HepG2 (cell line): ENCODE results near the gene TAF6. TPM values are rescaled to one million over a fixed set of nuclear protein-coding genes. Genes with fewer than 3 reads are reported as not detected.
A peak's percentile ranks its signal among the peaks of the same experiment; 100 is the strongest.

Source experiments
- ARNTL ChIP-seq: sonication (generic); formaldehyde crosslinking; IDR thresholded peaks from 2 replicates; pipeline ENCODE4 v1.4.0; 2020; ENCODE audit warnings: mild to moderate bottlenecking, missing genetic modification reagents
- FOXJ3 ChIP-seq: sonication (generic); formaldehyde crosslinking; IDR thresholded peaks from 2 replicates; pipeline ENCODE4 v1.4.0; 2020; ENCODE audit warnings: missing genetic modification reagents, mild to moderate bottlenecking, borderline replicate concordance
- HOXD1 ChIP-seq: sonication (generic); formaldehyde crosslinking; IDR thresholded peaks from 2 replicates; pipeline ENCODE4 v1.5.0; 2020; ENCODE audit warnings: missing genetic modification reagents
- JUN ChIP-seq: sonication (generic); formaldehyde crosslinking; IDR thresholded peaks from 2 replicates; pipeline ENCODE4 v1.4.0; 2020; ENCODE audit warnings: mild to moderate bottlenecking, missing genetic modification reagents
- NFRKB ChIP-seq: fragments of 450-650 bp; IDR thresholded peaks from 2 replicates; pipeline ENCODE4 v1.6.1; 2017
- RARG ChIP-seq: sonication (generic); formaldehyde crosslinking; IDR thresholded peaks from 2 replicates; pipeline ENCODE4 v1.4.0; 2020; ENCODE audit warnings: low read depth, mild to moderate bottlenecking, missing genetic modification reagents
- RFXANK ChIP-seq: IDR thresholded peaks from 2 replicates; pipeline ENCODE4 v1.6.1; 2016
- SP140L ChIP-seq: sonication (generic); formaldehyde crosslinking; IDR thresholded peaks from 2 replicates; pipeline ENCODE4 v1.4.0; 2020; ENCODE audit warnings: missing genetic modification reagents, borderline replicate concordance
- SP2 ChIP-seq: sonication (generic); formaldehyde crosslinking; IDR thresholded peaks from 2 replicates; pipeline ENCODE4 v1.5.1; 2020; ENCODE audit warnings: mild to moderate bottlenecking, missing genetic modification reagents
- SP4 ChIP-seq: sonication (generic); formaldehyde crosslinking; IDR thresholded peaks from 2 replicates; pipeline ENCODE4 v1.8.1; 2023; ENCODE audit warnings: mild to moderate bottlenecking, missing genetic modification reagents
- SYNCRIP ChIP-seq: fragments of 200-400 bp; formaldehyde crosslinking; IDR thresholded peaks from 2 replicates; pipeline ENCODE4 v1.6.1; 2018; ENCODE audit warnings: mild to moderate bottlenecking, low read depth, low read length; ENCODE audit not compliant: insufficient read depth
- TIGD3 ChIP-seq: sonication (generic); formaldehyde crosslinking; IDR thresholded peaks from 2 replicates; pipeline ENCODE4 v1.5.1; 2020; ENCODE audit warnings: mild to moderate bottlenecking, missing genetic modification reagents, borderline replicate concordance
- YEATS4 ChIP-seq: sonication (generic); formaldehyde crosslinking; IDR thresholded peaks from 2 replicates; pipeline ENCODE4 v1.4.0; 2020; ENCODE audit warnings: missing genetic modification reagents, borderline replicate concordance
- ZBTB2 ChIP-seq: sonication (generic); formaldehyde crosslinking; IDR thresholded peaks from 2 replicates; pipeline ENCODE4 v1.8.0; 2022; ENCODE audit warnings: low read depth, missing genetic modification reagents
- ZNF446 ChIP-seq: sonication (generic); formaldehyde crosslinking; IDR thresholded peaks from 2 replicates; pipeline ENCODE4 v1.5.0; 2020; ENCODE audit warnings: mild to moderate bottlenecking, missing genetic modification reagents
- ZNF616 ChIP-seq: sonication (generic); formaldehyde crosslinking; IDR thresholded peaks from 2 replicates; pipeline ENCODE4 v1.5.0; 2020; ENCODE audit warnings: low read depth, mild to moderate bottlenecking, missing genetic modification reagents
- ZNF644 ChIP-seq: IDR thresholded peaks from 2 replicates; pipeline ENCODE4 v1.6.1; 2016; ENCODE audit warnings: low read depth
- ZNF7 ChIP-seq: IDR thresholded peaks from 2 replicates; pipeline ENCODE4 v1.6.1; 2016; ENCODE audit warnings: missing biosample characterization, missing genetic modification reagents
- ZNF704 ChIP-seq: sonication (generic); formaldehyde crosslinking; IDR thresholded peaks from 2 replicates; pipeline ENCODE4 v1.8.1; 2023; ENCODE audit warnings: mild to moderate bottlenecking, inconsistent platforms, moderate library complexity, missing genetic modification reagents, borderline replicate concordance
- ZNF788 ChIP-seq: sonication (generic); formaldehyde crosslinking; IDR thresholded peaks from 2 replicates; pipeline ENCODE4 v1.5.0; 2020; ENCODE audit warnings: mild to moderate bottlenecking, missing genetic modification reagents, borderline replicate concordance
- polyA plus RNA-seq, 8 experiments: library from polyadenylated mRNA; depleted of rRNA in 3 of 8; stranded (reverse) in 7 of 8; unstranded in 1 of 8; fragments of >200 nt; fragmentation: Illumina TruSeq in 4 of 8; extraction: Trizol in 4 of 8; gene quantifications; 2 replicates each; pipeline versions ENCODE4 v1.2.1 to v1.2.3, GENCODE V29; 2011 to 2016; ENCODE audit warnings: low read depth in 4 of 8, missing spikeins in 1 of 8, mixed read lengths in 1 of 8; ENCODE audit not compliant: insufficient read depth in 1 of 8
- total RNA-seq, 5 experiments: library from RNA; depleted of rRNA; stranded (reverse); fragments of >200 nt; fragmentation: Illumina TruSeq; extraction: Trizol; gene quantifications; 2 replicates each; pipeline ENCODE4 v1.2.3, GENCODE V29; 2016; ENCODE audit warnings: low read depth in 1 of 5
- TF ChIP-seq, protein P1 (sequence below): sonication (generic); formaldehyde crosslinking; IDR thresholded peaks from 2 replicates; pipeline ENCODE4 v1.5.1; 2020; ENCODE audit warnings: missing genetic modification reagents, mild to moderate bottlenecking, borderline replicate concordance
- TF ChIP-seq, protein P2 (sequence below): sonication (generic); formaldehyde crosslinking; IDR thresholded peaks from 2 replicates; pipeline ENCODE4 v1.5.1; 2020; ENCODE audit warnings: missing genetic modification reagents, mild to moderate bottlenecking, borderline replicate concordance

TAF6 gene
- total and polyA plus RNA-seq, 2 of the 13 experiments (the other 11 are each of a cell fraction or from before 2014, with no cell fraction given), result 12.9 to 18.8 TPM

- TF ChIP-seq, protein P1, sequence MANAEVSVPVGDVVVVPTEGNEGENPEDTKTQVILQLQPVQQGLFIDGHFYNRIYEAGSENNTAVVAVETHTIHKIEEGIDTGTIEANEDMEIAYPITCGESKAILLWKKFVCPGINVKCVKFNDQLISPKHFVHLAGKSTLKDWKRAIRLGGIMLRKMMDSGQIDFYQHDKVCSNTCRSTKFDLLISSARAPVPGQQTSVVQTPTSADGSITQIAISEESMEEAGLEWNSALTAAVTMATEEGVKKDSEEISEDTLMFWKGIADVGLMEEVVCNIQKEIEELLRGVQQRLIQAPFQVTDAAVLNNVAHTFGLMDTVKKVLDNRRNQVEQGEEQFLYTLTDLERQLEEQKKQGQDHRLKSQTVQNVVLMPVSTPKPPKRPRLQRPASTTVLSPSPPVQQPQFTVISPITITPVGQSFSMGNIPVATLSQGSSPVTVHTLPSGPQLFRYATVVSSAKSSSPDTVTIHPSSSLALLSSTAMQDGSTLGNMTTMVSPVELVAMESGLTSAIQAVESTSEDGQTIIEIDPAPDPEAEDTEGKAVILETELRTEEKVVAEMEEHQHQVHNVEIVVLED (CRISPR knock-in tag), result peak; percentile 87
- TF ChIP-seq ZNF616 (CRISPR knock-in tag) (peak; percentile 98), HOXD1 (peak; percentile 86), TIGD3 (peak; percentile 69; the same call in 1 of the 2 replicates), RARG (CRISPR knock-in tag) (0 out of 2 replicates have a peak, but pooled peaks have one; percentile 76), SYNCRIP (no peak), RFXANK (CRISPR knock-in tag) (0 out of 2 replicates have a peak, but pooled peaks have one; percentile 36), JUN (CRISPR knock-in tag) (peak; percentile 87), SP2 (CRISPR knock-in tag) (peak; percentile 33; the same call in 1 of the 2 replicates), ARNTL (CRISPR knock-in tag) (peak; percentile 90), SP4 (CRISPR knock-in tag) (peak; percentile 96), ZNF644 (no peak), NFRKB (no peak), ZNF7 (CRISPR knock-in tag) (no peak), YEATS4 (peak; percentile 95), ZBTB2 (CRISPR knock-in tag) (peak; percentile 97), ZNF704 (CRISPR knock-in tag) (peak; percentile 94; the same call in 1 of the 2 replicates), FOXJ3 (CRISPR knock-in tag) (no peak), ZNF788 (peak; percentile 89; the same call in 1 of the 2 replicates), ZNF446 (CRISPR knock-in tag) (no peak; the same call in 1 of the 2 replicates), SP140L (CRISPR knock-in tag) (no peak)
- TF ChIP-seq, protein P2, sequence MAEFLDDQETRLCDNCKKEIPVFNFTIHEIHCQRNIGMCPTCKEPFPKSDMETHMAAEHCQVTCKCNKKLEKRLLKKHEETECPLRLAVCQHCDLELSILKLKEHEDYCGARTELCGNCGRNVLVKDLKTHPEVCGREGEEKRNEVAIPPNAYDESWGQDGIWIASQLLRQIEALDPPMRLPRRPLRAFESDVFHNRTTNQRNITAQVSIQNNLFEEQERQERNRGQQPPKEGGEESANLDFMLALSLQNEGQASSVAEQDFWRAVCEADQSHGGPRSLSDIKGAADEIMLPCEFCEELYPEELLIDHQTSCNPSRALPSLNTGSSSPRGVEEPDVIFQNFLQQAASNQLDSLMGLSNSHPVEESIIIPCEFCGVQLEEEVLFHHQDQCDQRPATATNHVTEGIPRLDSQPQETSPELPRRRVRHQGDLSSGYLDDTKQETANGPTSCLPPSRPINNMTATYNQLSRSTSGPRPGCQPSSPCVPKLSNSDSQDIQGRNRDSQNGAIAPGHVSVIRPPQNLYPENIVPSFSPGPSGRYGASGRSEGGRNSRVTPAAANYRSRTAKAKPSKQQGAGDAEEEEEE (CRISPR knock-in tag), result no peak; the same call in 1 of the 2 replicates
These were observed 30.3 kb downstream of the TAF6 start, which contains the start of gene COPS6 (continued) for GRCh38 chr7:100088621-100089457.
